GM12878 (cell line): ENCODE results near the gene POFUT1. TPM values are rescaled to one million over a fixed set of nuclear protein-coding genes. Genes with fewer than 3 reads are reported as not detected.

Source experiments
- ATAC-seq: fragments of 200-7000 bp; cut with Tn5 transposase; 3 replicates; pipeline ENCODE4 v1.9.1; 2020; ENCODE audit warnings: mild to moderate bottlenecking, moderate library complexity
- BruUV-seq: library from RNA; stranded (reverse); fragments of 400-500 nt; replicated peaks from 2 replicates; lab custom pipeline; 2021; lab: Mats Ljungman, UMichigan
- CTCF ChIA-PET: fragments of 300-600 bp; sonication (Branson Sonifier 250); formaldehyde crosslinking; extraction: SDS; loops from one replicate; lab custom pipeline; 2021; ENCODE audit warnings: inconsistent platforms; lab: Yijun Ruan, JAX
- POLR2A ChIA-PET: fragments of 350-600 bp; formaldehyde crosslinking; extraction: SDS; loops from one replicate; lab custom pipeline; 2021; ENCODE audit warnings: inconsistent platforms; lab: Charles Lee
- RAD21 ChIA-PET: fragments of 300-600 bp; sonication (Branson Sonifier 250); formaldehyde crosslinking; loops from one replicate; lab custom pipeline; 2023; ENCODE audit warnings: antibody characterized with exemption; ENCODE audit not compliant: unreplicated experiment; lab: Charles Lee
- SMC1A ChIA-PET: fragments of 300-600 bp; sonication (Branson Sonifier 250); formaldehyde crosslinking; loops from one replicate; lab custom pipeline; 2023; ENCODE audit not compliant: unreplicated experiment, uncharacterized antibody; lab: Charles Lee
- DNase-seq: peaks from one replicate; pipeline ENCODE4 v3.0.0-alpha.2; 2011; ENCODE audit warnings: low read depth, low spot score
- FAIRE-seq: peaks from 3 replicates; lab custom pipeline; 2011; peaks lifted over from hg19 to GRCh38; lab: Jason Lieb, UNC
- H2AFZ ChIP-seq: 2 replicates; pipeline ENCODE4 v1.6.0; 2011; ENCODE audit warnings: low read depth, low read length, control low read depth; ENCODE audit not compliant: control insufficient read depth
- H3K27ac ChIP-seq: 2 replicates; pipeline ENCODE4 v1.5.1; 2011; ENCODE audit warnings: control low read depth; ENCODE audit not compliant: control insufficient read depth, insufficient read depth
- H3K27me3 ChIP-seq, 2 experiments: replicated peaks in 1 of 2; 2 replicates each; pipeline versions ENCODE4 v1.6.0 to v1.6.1; 2011; ENCODE audit warnings: low read length in 1 of 2; ENCODE audit not compliant: control insufficient read depth in 2 of 2, insufficient read depth in 2 of 2
- H3K36me3 ChIP-seq, 2 experiments: 2 replicates each; pipeline ENCODE4 v1.5.1; 2011; ENCODE audit warnings: low read length in 1 of 2; ENCODE audit not compliant: control insufficient read depth in 2 of 2, insufficient read depth in 2 of 2
- H3K4me1 ChIP-seq: 2 replicates; pipeline ENCODE4 v1.6.1; 2011; ENCODE audit warnings: mild to moderate bottlenecking, low read length, moderate library complexity, mixed read lengths; ENCODE audit not compliant: control insufficient read depth, insufficient read depth
- H3K4me2 ChIP-seq: 2 replicates; pipeline ENCODE4 v1.6.0; 2011; ENCODE audit warnings: control low read depth; ENCODE audit not compliant: control insufficient read depth, insufficient read depth
- H3K4me3 ChIP-seq: fragments of 200-600 bp; sonication (generic); 2 replicates; pipeline ENCODE4 v1.5.1; 2016
- H3K79me2 ChIP-seq: 2 replicates; pipeline ENCODE4 v1.6.0; 2011; ENCODE audit warnings: low read length; ENCODE audit not compliant: control insufficient read depth, insufficient read depth
- H3K9ac ChIP-seq: 2 replicates; pipeline ENCODE4 v1.8.0; 2011; ENCODE audit warnings: low read length, control low read depth, mixed read lengths; ENCODE audit not compliant: control insufficient read depth, insufficient read depth
- H3K9me3 ChIP-seq: replicated peaks from 3 replicates; pipeline ENCODE4 v1.5.1; 2011; ENCODE audit warnings: mild to moderate bottlenecking, low read length; ENCODE audit not compliant: control insufficient read depth, insufficient read depth
- H4K20me1 ChIP-seq: 2 replicates; pipeline ENCODE4 v1.6.0; 2011; ENCODE audit not compliant: control insufficient read depth, insufficient read depth
- ASH2L ChIP-seq: fragments of 300-600, 200-600 bp; sonication (generic); IDR thresholded peaks from 2 replicates; pipeline ENCODE4 v1.6.1; 2017; ENCODE audit warnings: low read depth, mild to moderate bottlenecking, borderline replicate concordance
- BCL11A ChIP-seq: IDR thresholded peaks from 2 replicates; pipeline ENCODE4 v1.6.1; 2011; ENCODE audit warnings: low read depth, low read length
- EED ChIP-seq: sonication (generic); IDR thresholded peaks from 2 replicates; pipeline ENCODE4 v1.6.1; 2016; ENCODE audit warnings: antibody characterized with exemption, low read depth
- EZH2 ChIP-seq: IDR thresholded peaks from 2 replicates; pipeline ENCODE4 v1.6.1; 2012; ENCODE audit warnings: low read depth, mild to moderate bottlenecking, control low read depth, inconsistent platforms, low read length, borderline replicate concordance; ENCODE audit not compliant: control insufficient read depth
- NFIC ChIP-seq: IDR thresholded peaks from 2 replicates; pipeline ENCODE4 v1.6.1; 2012; ENCODE audit warnings: low read depth, mild to moderate bottlenecking, inconsistent platforms, low read length, moderate library complexity
- SIN3A ChIP-seq: IDR thresholded peaks from 2 replicates; pipeline ENCODE4 v1.6.1; 2012; ENCODE audit warnings: low read depth, low read length, improper control_type of control experiment
- SUPT20H ChIP-seq: IDR thresholded peaks from 2 replicates; pipeline ENCODE4 v1.6.1; 2011; ENCODE audit warnings: low read depth, mild to moderate bottlenecking, low read length, moderate library complexity, borderline replicate concordance; ENCODE audit not compliant: control insufficient read depth
- YY1 ChIP-seq: IDR thresholded peaks from 2 replicates; pipeline ENCODE4 v1.6.1; 2011; ENCODE audit warnings: low read depth, mild to moderate bottlenecking, low read length
- WGBS: methylation state at CpG from one replicate; pipeline ENCODE4 v1.1.6; 2016; ENCODE audit warnings: low lambda C conversion rate; ENCODE audit not compliant: insufficient replicate concordance, insufficient coverage; ENCODE audit errors: missing lambda C conversion rate; 5-methylcytosine and 5-hydroxymethylcytosine counted together
- in situ Hi-C: fragments of 300-500 bp; cut with MboI; formaldehyde crosslinking; loops from 9 replicates; pipeline ENCODE4 v1.14.3; 2018; ENCODE audit warnings: mixed read lengths
- intact Hi-C: fragments of 100-400 bp; cut with micrococcal nuclease; formaldehyde crosslinking; loops from one replicate; pipeline ENCODE4 v1.14.2; 2022; ENCODE audit not compliant: unreplicated experiment
- polyA plus RNA-seq, 11 experiments: library from polyadenylated mRNA; depleted of rRNA in 4 of 11; unstranded in 6 of 11; stranded (reverse) in 5 of 11; fragments of >200 nt; fragmentation: Nextera tagmentation in 4 of 11; fragmentation: Illumina TruSeq in 1 of 11; extraction: Ambion mirVana in 4 of 11; extraction: Trizol in 1 of 11; gene quantifications; 1 replicate in 1 of 11; 2 replicates in 10 of 11; pipeline versions ENCODE4 v1.2.1 to v1.2.3, GENCODE V29; 2011 to 2016; ENCODE audit warnings: inconsistent platforms in 2 of 11, missing spikeins in 2 of 11, low read depth in 1 of 11
- total RNA-seq, 4 experiments: library from RNA; depleted of rRNA in 3 of 4; stranded (reverse); fragments of >200 nt in 3 of 4; fragmentation: Illumina TruSeq in 1 of 4; extraction: Trizol in 1 of 4; gene quantifications; 2 replicates each; pipeline versions ENCODE4 v1.2.1 to v1.2.3, GENCODE V29; 2013 to 2021
- TF ChIP-seq, protein P1 (sequence below): fragments of 450-650 bp; conservative IDR thresholded peaks from 2 replicates; pipeline ENCODE4 v1.6.1; 2017; ENCODE audit warnings: mild to moderate bottlenecking, moderate library complexity
- TF ChIP-seq, protein P2 (sequence below): fragments of 450-650 bp; formaldehyde crosslinking; IDR thresholded peaks from 2 replicates; pipeline ENCODE4 v1.5.0; 2022; ENCODE audit warnings: mild to moderate bottlenecking, missing genetic modification characterization

The POFUT1 gene
- total and polyA plus RNA-seq, 10 of the 15 experiments (the other 5 are each of a cell fraction or from before 2014, with no cell fraction given): 2.6 to 33.4 (median 23.1) TPM

DNA sequence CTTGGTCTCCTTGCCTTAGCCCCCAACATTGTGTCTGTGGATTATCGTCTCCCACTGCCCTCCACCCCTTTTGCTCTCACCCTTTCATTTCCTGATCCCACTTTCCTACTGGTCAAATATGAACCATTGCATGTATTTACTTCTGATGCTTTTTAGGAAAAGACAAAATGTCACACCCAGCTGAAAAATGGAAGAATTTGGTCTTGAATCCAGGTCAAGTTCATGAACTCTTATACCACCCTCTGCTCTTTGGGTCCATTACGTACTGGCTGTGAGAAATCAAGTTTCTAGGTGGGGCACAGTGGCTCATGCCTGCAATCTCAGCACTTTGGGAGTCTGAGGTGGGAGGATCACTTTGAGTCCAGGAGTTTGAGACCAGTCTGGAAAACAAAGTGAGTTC lies 54.0 kb downstream of the POFUT1 start:
- no peak for ATAC-seq
- RAD21 ChIA-PET: no interaction called here
- H3K36me3 ChIP-seq: no peaks in the 10 kb centered on the region
- TF ChIP-seq EZH2: no peak
- TF ChIP-seq SIN3A: no peak
- TF ChIP-seq NFIC: no peak
- no peak for TF ChIP-seq EED
- no peak for TF ChIP-seq SUPT20H
- TF ChIP-seq, protein P1, sequence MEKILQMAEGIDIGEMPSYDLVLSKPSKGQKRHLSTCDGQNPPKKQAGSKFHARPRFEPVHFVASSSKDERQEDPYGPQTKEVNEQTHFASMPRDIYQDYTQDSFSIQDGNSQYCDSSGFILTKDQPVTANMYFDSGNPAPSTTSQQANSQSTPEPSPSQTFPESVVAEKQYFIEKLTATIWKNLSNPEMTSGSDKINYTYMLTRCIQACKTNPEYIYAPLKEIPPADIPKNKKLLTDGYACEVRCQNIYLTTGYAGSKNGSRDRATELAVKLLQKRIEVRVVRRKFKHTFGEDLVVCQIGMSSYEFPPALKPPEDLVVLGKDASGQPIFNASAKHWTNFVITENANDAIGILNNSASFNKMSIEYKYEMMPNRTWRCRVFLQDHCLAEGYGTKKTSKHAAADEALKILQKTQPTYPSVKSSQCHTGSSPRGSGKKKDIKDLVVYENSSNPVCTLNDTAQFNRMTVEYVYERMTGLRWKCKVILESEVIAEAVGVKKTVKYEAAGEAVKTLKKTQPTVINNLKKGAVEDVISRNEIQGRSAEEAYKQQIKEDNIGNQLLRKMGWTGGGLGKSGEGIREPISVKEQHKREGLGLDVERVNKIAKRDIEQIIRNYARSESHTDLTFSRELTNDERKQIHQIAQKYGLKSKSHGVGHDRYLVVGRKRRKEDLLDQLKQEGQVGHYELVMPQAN: no peak
- TF ChIP-seq BCL11A: no peak
- TF ChIP-seq ASH2L: no peak
- TF ChIP-seq YY1: no peak
- TF ChIP-seq, protein P2, sequence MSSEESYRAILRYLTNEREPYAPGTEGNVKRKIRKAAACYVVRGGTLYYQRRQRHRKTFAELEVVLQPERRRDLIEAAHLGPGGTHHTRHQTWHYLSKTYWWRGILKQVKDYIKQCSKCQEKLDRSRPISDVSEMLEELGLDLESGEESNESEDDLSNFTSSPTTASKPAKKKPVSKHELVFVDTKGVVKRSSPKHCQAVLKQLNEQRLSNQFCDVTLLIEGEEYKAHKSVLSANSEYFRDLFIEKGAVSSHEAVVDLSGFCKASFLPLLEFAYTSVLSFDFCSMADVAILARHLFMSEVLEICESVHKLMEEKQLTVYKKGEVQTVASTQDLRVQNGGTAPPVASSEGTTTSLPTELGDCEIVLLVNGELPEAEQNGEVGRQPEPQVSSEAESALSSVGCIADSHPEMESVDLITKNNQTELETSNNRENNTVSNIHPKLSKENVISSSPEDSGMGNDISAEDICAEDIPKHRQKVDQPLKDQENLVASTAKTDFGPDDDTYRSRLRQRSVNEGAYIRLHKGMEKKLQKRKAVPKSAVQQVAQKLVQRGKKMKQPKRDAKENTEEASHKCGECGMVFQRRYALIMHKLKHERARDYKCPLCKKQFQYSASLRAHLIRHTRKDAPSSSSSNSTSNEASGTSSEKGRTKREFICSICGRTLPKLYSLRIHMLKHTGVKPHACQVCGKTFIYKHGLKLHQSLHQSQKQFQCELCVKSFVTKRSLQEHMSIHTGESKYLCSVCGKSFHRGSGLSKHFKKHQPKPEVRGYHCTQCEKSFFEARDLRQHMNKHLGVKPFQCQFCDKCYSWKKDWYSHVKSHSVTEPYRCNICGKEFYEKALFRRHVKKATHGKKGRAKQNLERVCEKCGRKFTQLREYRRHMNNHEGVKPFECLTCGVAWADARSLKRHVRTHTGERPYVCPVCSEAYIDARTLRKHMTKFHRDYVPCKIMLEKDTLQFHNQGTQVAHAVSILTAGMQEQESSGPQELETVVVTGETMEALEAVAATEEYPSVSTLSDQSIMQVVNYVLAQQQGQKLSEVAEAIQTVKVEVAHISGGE (CRISPR knock-in tag): no peak
- TF ChIP-seq, all 136 proteins: peak for 0
- Histone ChIP-seq H3K79me2 (no peaks in the 10 kb centered on the region), H3K9me3 (no peaks in the 10 kb centered on the region), H3K4me1 (peaks cover 15% of the 10 kb centered on the region), H3K27ac (no peak overlapping the region), H4K20me1 (no peaks in the 10 kb centered on the region), H3K9ac (no peak overlapping the region), H2AFZ (no peak overlapping the region), H3K4me2 (no peak overlapping the region), H3K4me3 (no peak overlapping the region), H3K27me3 (no peaks in the 10 kb centered on the region)
- BruUV-seq: no TSS peak
- FAIRE-seq: no peak
- in situ Hi-C loops (no loop called here), intact Hi-C loops (no loop called here)
- WGBS: 68% methylated on average over 2 of the region's 2 CpGs
- DNase-seq: no peak
- POLR2A ChIA-PET: no interaction called here
- SMC1A ChIA-PET: no interaction called here
- CTCF ChIA-PET: no interaction called here
